HL-60/S4 treated with phorbol 12-myristate 13-acetate at 8.2 ng/mL for 4 days and 3 days (cell line): ENCODE measurements around the gene RAD50.
"Not testable (repeated sequence)": the region's sequence is repeated elsewhere in the genome, so short reads cannot be mapped to it uniquely, and the experiment has no call there.

ENCODE experiments used
- in situ Hi-C: fragments of 300-500 bp; cut with MboI; formaldehyde crosslinking; loops from 2 replicates; pipeline ENCODE4 v1.15.0; 2022; ENCODE audit warnings: low sequenced_read_pairs

RAD50 gene

DNA sequence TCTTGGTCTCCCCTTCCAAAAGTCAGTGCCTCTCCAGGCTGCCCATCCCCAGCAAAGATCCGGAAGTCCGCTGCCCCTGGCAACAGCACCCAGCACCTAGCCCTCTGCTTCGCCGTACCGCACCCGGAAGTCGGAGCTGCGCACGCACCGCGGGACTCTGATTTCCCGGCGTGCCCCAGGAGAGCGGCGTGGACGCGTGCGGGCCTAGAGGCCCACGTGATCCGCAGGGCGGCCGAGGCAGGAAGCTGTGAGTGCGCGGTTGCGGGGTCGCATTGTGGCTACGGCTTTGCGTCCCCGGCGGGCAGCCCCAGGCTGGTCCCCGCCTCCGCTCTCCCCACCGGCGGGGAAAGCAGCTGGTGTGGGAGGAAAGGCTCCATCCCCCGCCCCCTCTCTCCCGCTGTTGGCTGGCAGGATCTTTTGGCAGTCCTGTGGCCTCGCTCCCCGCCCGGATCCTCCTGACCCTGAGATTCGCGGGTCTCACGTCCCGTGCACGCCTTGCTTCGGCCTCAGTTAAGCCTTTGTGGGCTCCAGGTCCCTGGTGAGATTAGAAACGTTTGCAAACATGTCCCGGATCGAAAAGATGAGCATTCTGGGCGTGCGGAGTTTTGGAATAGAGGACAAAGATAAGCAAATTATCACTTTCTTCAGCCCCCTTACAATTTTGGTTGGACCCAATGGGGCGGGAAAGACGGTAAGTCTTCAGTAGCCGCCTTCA is at the start of gene RAD50:
Gene RAD50 (plus strand): TSS at position 215 of the 715 bp plus-strand sequence. CDS start 348 bp downstream, at position 563.
- in situ Hi-C loops = no loop called here

DNA sequence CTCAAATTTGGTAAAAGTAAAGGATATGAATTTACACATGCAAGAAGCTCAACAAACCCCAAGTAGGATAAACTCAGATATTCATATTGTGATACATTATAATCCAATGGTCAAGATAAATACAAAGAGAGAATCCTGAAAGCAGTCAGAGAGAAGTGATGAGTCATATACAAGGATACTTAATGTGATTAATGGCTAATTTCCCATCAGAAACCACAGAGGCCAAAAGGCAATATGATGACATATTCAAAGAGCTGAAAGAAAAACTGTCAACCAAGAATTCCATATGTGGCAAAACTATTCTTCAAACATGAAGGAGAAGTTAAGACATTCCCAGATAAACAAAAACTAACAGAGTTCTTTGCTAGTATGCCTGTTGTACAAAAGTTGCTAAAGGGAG is 46.7 kb upstream of the RAD50 start:
- in situ Hi-C loops = no loop called here

DNA sequence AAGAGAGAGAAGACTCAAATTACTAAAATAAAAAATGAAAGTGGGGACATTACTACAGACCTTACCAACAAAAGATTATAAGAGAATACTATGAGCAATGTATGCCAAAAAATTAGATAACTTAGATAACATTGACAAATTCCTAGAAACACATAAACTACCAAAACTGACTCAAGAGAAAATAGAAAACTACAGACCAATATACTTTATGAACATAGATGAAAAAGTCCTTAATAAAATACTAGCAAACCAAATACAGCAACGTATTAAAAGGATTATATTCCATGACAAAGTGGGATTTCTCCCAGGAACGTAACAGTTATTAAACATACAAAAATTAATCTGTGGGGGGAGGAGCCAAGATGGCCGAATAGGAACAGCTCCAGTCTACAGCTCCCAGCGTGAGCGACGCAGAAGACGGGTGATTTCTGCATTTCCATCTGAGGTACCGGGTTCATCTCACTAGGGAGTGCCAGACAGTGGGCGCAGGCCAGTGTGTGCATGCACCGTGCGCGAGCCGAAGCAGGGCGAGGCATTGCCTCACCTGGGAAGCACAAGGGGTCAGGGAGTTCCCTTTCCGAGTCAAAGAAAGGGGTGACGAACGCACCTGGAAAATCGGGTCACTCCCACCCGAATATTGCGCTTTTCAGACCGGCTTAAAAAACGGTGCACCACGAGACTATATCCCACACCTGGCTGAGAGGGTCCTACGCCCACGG is 43.0 kb upstream of the RAD50 start:
- in situ Hi-C loops = not testable (repeated sequence)

DNA sequence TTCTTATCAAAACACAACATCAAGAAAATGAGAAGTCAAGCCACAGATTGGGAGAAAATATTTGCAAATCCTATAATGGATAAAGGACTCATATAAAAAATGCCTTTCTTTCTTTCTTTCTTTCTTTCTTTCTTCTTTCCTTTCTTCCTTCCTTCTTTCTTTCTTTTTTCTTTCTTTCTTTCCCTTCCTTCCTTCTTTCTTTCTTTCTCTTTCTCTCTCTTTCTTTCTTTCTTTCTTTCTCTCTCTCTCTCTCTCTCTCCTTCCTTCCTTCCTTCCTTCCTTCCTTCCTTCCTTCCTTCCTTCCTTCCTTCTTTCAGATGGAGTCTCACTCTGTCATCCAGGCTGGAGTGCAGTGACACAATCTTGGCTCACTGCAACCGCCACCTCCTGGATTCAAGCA is 34.7 kb upstream of the RAD50 start:
- in situ Hi-C loops = not testable (repeated sequence)

DNA sequence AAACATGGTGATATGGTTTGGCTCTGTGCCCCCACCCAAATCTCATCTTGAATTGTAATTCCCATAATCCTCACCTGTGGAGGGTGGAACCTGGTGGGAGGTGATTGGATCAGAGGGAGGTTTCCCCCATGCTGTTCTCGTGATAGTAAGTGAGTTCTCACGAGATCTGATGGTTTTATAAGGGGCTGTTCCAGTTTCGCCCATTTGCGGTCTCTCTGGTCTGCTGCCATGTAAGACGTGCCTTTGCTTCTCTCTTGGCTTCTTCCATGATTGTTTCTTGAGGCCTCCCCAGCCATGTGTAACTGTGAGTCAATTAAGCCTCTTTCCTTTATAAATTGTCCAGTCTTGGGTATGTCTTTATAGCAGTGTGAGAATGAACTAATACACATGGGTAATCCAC is 31.9 kb upstream of the RAD50 start:
- in situ Hi-C loops = not testable (repeated sequence)

DNA sequence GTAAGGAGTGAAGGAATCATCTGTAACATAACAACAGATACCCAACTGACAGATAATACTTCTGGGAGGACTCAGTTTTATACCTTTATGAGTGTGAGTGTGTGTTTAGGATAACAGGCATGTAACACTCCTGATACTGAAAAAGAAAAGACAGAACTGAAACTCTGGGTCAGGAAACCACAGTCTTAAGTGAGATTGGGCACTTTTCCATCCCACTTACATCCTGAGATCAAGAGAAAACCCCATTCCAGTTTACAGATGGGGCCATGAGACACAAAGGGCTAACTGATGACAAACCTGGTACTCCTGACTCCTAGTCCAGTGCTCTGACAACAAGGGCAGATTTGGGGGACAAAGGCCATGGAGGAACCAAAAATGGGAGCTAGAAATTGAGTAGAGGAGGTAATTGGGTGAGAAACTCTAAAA is 31.5 kb upstream of the RAD50 start:
- in situ Hi-C loops = no loop called here

DNA sequence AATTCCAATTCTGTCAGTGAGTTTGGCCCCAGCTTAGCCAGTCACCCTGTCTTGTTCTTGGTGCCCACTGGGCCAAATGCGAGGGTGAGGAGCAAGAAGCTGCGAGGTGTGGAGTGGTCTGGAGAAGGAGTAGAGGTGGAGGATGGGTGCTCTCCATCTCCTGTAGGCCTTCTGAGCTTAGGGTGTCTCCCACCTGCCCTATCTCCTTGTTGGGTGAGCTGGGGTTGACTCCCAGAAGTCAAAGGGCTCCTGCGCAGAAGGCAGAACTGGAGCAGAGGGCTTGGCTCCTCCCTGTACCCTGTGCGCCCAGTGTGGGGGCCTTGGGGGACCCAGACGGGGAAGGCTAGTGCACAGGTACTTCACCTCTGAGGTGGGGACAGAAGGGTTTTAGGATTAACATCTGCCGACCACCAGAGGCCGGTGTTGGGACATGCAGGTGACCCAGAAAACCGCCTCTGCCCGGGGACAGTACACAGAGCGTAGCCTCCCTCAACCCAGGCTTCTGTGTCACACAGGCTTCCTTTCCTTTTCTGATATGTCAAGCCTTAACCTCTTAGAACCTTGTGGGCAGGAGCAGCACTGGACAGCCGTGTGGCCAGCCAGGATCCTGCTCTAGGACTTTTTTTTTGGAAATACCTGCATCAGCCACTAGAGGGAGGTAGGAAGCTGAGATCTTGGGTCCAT is 30.3 kb upstream of the RAD50 start:
- in situ Hi-C loops = no loop called here

DNA sequence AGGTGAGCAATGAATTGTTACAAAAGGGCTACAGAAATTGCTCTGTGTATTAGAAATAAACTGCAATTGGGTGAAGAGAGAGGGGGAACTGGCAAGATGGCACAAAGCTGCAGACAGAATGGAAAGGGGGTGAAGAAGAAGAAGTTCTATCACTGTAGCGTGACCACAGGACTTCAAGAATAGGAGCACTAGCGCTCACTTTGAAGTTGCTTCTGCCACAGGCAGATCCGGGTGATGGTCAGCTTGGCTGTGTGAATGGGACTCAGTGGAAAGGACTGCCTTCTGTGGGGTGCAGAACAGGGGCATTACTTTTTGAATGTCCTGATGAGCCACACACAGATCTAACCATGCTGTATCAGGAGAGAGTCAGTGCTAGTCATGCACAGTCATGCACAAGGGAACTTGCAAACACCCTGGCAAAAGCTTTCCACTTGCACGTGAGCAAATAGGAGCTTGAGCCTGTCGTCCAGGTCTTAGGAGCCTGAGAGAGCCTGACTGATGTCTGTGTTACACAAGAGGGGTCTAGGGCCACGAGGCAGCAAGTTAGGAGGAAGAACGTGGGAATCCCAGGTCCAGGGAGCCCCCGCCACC is 29.7 kb upstream of the RAD50 start:
- in situ Hi-C loops = no loop called here

DNA sequence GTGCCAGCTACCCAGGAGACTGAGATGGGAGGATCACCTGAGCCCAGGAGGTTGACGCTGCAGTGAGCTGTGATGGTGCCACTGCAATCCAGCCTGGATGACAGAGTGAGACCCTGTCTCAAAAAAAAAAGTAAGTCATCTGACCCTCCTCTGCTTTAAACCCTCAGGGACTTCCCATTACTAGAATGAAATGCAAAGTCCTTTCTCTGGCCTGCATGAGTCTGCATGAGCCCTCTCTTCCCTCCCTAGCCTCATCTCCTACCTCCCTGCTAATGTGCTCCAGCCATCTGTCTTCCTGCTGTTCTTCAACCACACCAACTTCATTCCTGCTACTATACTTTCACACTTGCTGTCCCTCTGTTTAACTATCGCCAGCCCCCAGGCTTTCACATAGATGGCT is 28.8 kb upstream of the RAD50 start:
- in situ Hi-C loops = no loop called here

DNA sequence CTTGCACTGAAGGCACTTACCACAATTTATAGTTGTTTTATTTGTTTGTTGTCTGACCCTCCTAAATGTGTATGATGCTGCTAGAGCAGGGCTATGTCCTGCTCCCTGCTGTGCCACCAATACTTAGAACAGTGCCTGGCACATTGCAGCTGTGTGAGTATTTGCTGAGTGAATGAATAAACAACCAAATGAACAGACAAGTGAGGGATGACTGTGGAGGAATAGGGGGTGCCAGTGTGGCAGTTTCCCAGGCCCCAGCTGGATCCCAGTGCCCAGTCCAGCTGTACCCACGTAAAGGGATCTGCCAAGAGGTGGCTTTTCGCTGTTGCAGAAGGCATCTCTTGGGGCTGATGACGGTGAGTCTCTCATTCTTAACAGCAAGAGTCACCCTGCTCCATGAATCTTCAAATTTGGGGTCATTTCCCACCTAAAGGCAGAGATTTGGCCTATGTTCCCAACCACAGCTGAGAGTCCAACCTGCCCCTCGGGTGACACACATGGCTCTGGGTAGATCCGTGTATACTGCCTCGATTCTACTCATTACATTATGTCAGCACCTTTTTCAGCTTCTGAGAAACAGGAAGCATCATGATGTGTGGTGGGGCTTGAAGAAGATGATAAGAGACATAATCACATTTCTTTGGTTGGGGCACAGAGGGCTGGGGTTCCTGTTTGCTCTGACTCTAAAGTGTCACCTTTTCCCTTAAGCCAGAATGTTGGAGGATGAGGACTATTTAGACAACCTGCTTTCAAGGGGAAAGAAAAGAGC is 27.7 kb upstream of the RAD50 start:
- in situ Hi-C loops = no loop called here

DNA sequence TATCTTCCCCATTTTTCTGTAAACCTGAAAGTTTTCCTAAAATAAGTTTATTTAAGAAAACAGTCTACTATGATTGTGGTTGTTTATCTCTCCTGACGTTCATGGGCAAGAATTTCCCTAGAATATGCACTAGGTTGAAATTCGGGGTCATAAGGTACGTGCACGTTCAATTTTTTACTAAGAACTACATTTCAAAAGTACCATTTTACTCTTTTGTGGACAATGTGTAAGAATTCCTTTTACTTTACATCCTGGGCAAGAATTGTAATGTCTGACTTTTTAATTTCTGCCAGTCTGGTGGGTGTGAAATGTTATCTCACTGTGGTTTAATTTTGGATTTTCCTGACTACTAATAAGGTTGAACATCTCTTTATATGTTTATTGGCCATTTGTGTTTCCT is 25.8 kb upstream of the RAD50 start:
- in situ Hi-C loops = no loop called here

DNA sequence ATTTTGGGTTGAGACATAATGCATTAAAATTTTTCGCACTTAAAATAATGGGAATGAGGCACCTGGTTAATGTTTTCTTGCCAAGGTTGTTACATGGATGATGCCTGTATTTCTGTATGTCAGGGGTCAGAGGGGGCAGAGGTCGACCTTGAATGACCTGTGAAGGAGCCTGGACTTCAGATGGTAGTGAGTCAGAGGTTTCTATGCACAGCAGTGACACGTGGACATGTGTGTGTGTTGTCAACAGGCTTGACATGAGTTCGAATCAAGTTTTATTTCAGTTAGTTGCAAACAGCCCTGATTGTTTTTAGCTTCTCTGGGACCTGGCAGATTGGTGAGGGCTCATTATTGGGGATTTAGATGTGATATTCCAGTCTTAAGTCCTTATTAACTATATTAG is 17.1 kb upstream of the RAD50 start:
- in situ Hi-C loops = no loop called here

DNA sequence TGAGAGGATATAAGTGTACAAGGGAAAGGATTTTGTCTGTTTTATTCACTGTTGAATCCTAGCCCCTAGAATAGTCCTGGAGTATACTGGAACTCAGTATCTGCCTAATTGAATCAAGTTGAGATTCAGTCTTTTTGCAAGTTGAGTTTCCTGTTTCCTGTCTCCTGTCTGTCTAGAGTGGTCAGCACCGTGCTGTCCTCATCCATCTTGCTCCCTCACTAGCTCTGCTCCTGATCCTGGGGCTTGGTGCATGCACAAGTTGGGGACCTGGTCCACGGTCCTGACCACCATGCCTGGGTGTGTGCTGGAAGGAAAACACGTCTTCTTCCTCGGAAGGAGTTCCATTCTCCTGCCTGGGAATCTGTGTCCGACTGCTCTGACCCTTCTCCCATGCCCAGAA is 16.6 kb upstream of the RAD50 start:
- in situ Hi-C loops = no loop called here

DNA sequence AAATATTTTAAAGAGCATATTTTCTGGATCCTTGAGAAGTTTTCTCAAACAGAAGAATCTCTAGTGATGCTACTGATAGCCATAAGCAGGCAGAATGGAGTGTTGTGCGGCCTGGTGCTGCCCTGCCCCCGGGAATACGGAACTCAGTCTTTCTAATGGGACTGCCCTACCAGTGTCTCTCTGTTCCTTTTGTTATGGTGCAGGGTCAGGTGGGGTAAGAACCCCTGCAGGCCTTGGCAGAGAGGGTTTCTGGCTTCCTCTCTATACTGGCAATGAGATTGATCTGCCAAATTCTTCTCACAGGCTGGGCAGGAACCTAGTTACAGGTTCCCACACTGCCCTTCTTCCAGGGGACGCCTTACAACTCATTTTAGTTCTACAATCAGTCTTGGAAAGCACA is 16.0 kb upstream of the RAD50 start:
- in situ Hi-C loops = no loop called here

DNA sequence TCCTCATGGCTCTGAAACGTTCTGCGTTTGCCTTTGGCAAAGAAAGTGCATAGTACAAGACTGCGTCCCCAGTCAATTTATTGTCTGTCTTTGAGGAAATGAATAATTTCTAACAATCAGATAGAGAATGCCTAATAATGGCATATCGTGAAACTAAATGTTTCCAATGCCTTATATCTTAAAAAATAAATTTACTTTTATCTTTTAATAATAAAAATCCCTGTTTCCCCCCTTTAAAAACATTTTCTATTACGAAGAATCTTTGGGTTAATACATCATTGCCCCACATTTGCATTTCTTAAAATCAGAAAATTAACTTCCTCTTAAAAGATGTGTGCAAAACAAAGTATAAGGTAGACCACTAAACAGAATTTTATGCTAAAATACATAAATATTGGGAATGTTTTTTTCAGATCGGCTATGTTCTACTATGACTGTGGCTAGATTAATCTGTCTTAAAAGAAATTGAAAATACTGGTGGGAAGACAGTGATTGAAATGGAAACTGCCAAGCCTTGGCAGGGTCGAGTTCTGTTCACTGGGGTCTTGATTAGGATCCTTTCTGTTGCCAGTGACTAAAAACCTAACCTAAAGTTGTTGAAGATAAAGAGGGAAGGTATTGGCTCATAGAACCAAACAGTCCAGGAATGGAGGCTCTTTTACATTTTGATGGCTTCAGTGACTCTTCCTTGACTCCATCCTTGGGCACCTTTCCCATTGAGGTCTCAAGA is 13.1 kb upstream of the RAD50 start, which contains the start of gene IL5:
Gene IL5 (minus strand): TSS at position 51 of the 730 bp plus-strand sequence. CDS start 44 bp downstream, at position 7.
- in situ Hi-C loops = no loop called here

DNA sequence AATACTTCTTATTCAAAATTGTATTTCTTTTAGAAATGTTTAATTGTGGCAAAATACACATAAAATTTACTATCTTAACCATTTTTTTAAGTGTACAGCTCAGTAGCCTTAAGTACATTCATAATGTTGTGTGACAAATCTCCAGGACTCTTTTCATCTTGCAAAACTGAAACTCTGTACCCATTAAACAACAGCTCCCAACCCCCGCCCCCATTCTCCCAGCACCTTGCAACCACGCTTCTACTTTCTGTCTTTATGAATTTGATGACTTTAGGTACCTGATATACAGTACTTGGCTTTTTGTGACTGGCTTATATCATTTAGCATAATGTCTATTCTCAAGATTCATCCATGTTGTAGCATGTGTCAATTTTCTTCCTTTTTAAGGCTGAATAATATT is 10.7 kb upstream of the RAD50 start:
- in situ Hi-C loops = no loop called here

DNA sequence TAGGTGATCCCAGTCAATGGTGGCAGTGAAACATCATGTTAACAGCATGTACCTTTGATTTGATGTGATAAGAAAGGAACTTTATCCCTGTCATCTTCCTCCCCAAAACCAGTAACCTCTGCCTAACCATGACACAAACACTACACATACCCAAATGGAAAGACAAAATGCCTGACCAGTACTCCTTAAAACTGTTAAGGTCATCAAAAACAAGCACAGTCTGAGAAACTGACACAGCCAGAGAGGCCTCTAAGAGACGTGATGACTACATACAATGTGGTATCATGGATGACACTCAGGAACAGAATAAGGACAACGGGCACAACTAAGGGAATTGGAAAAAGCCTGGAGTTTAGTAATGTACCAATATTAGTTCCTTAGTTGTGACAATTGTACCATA is 9.5 kb upstream of the RAD50 start:
- in situ Hi-C loops = no loop called here

DNA sequence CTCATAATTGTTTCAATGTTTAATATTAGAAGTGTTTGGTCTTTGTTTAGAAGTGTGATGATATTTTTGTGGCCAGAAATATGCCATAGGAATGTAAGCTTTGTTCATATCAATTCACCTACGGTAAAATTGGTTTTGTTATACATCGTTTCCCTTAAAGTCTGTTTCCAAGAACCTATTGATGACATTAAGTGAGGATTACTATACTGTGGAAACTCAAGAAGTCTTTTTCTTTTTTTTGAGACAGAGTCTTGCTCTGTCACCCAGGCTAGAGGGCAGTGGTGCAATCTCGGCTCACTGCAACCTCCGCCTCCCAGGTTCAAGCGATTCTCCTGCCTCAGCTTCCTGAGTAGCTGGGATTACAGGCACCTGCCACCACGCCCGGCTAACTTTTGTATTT is 7.9 kb upstream of the RAD50 start:
- in situ Hi-C loops = not testable (repeated sequence)

DNA sequence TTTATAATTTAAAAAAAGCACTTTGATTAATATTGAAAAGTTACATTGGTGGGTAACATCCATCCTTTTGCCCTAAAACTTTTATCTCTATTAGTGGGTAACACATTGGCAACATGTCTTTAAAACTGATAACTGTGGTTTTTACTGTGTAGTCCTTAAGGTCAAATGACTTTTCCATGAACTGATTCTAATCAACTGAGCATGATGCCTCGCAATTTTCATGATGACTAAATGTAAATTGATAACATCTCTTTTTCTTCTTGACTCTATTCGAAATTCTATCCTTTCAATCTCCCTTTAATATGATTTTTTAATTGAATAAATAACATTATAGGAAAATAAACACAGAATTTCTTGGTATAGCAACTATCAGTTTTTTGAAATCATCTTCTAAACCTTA is 7.2 kb upstream of the RAD50 start:
- in situ Hi-C loops = no loop called here

DNA sequence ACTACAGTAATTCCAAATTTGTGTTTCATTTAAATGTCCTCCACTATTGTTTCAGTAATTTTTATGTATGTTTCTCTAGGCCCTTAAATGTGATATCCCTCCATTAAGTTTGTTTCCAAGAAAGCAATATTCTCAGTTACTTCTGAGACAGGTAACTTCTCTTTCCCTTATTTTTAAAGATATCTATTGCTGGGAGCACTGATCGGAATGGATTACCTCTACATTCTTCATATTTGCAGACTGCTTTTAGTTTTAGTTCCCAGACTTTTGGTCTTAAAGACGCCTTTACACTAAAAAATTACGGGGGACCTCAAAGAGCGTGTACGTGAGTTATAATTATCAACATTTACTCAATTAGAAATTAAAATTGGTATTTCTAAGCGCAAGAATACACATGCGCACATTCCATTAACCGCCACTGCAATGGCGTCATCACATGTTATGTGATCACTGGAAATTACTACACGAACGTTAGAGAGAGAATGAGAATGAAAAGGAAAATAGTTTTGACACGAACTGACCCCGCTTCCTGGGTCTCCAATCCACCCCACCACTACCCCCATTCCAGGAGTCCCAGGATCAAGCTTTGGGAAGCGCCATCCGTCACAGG is 519 bp upstream of the RAD50 start:
- in situ Hi-C loops = no loop called here
